DOHH2 (cell line): ENCODE data around the gene CHD3.

Source experiments
- H3F3A ChIP-seq: fragments of 200-600 bp; sonication (generic), shearing (Covaris generic); 2 replicates; pipeline ENCODE4 v1.6.0; 2016; ENCODE audit warnings: antibody characterized with exemption, mild to moderate bottlenecking; ENCODE audit not compliant: control insufficient read depth, insufficient read depth
- H3K27ac ChIP-seq: fragments of 200-600 bp; sonication (generic); 2 replicates; pipeline ENCODE4 v1.5.1; 2014; ENCODE audit warnings: low read depth, mild to moderate bottlenecking, low read length, moderate library complexity
- H3K27me3 ChIP-seq: fragments of 200-600 bp; sonication (generic); 2 replicates; pipeline ENCODE4 v1.6.1; 2014; ENCODE audit warnings: mild to moderate bottlenecking, low read length, mixed read lengths; ENCODE audit not compliant: control insufficient read depth
- H3K36me3 ChIP-seq: fragments of 200-600 bp; sonication (generic); 2 replicates; pipeline ENCODE4 v1.6.1; 2014; ENCODE audit warnings: mild to moderate bottlenecking, low read length, moderate library complexity, mixed read lengths; ENCODE audit not compliant: control insufficient read depth
- H3K4me1 ChIP-seq: fragments of 200-600 bp; sonication (generic); 2 replicates; pipeline ENCODE4 v1.6.1; 2014; ENCODE audit warnings: mild to moderate bottlenecking, low read length, mixed read lengths; ENCODE audit not compliant: control insufficient read depth
- H3K4me2 ChIP-seq: fragments of 200-600 bp; sonication (generic); 2 replicates; pipeline ENCODE4 v1.6.0; 2014; ENCODE audit warnings: mild to moderate bottlenecking, low read length, moderate library complexity
- H3K4me3 ChIP-seq: fragments of 200-600 bp; sonication (generic); 2 replicates; pipeline ENCODE4 v1.5.1; 2014; ENCODE audit warnings: mild to moderate bottlenecking, low read length, mixed read lengths
- H3K79me2 ChIP-seq: fragments of 200-600 bp; sonication (generic); 2 replicates; pipeline ENCODE4 v1.6.1; 2014; ENCODE audit warnings: mild to moderate bottlenecking, low read length, mixed read lengths; ENCODE audit not compliant: control insufficient read depth
- H3K9me2 ChIP-seq: fragments of 200-600 bp; sonication (generic); replicated peaks from 2 replicates; pipeline ENCODE4 v1.6.1; 2014; ENCODE audit warnings: mild to moderate bottlenecking, low read length, mixed read lengths; ENCODE audit not compliant: control insufficient read depth
- H3K9me3 ChIP-seq: fragments of 200-600 bp; sonication (generic); 2 replicates; pipeline ENCODE4 v1.6.1; 2014; ENCODE audit warnings: antibody characterized with exemption, low read length, mixed read lengths; ENCODE audit not compliant: control insufficient read depth, insufficient read depth
- H4K20me1 ChIP-seq: fragments of 200-600 bp; sonication (generic); 2 replicates; pipeline ENCODE4 v1.6.0; 2014; ENCODE audit warnings: low read depth, mild to moderate bottlenecking, antibody characterized with exemption, low read length, moderate library complexity; ENCODE audit not compliant: control insufficient read depth, insufficient read depth
- CTCF ChIP-seq: fragments of 200-600 bp; sonication (generic); IDR thresholded peaks from one replicate; pipeline ENCODE4 v1.5.1; 2014; ENCODE audit warnings: antibody characterized with exemption, mild to moderate bottlenecking, low read depth, low read length; ENCODE audit not compliant: poor library complexity, severe bottlenecking
- EZH2phosphoT487 ChIP-seq: fragments of 200-600 bp; sonication (generic); IDR thresholded peaks from 2 replicates; pipeline ENCODE4 v1.6.1; 2017; ENCODE audit warnings: borderline replicate concordance, mild to moderate bottlenecking, antibody characterized with exemption, low read length, moderate library complexity, mixed read lengths

CHD3 gene

GRCh38 chr17:7878234-7878633, 10.4 kb upstream of the CHD3 start:
- Histone ChIP-seq H3K4me1 (peaks cover 49% of the 10 kb centered on the region), H3K9me3 (no peaks in the 10 kb centered on the region), H4K20me1 (no peaks in the 10 kb centered on the region), H3K36me3 (peaks cover 82% of the 10 kb centered on the region), H3K27ac (no peak overlapping the region), H3K9me2 (no peaks in the 10 kb centered on the region), H3K4me3 (no peak overlapping the region), H3K4me2 (no peak overlapping the region), H3F3A (peaks cover 32% of the 10 kb centered on the region), H3K27me3 (no peaks in the 10 kb centered on the region), H3K79me2 (peaks cover 30% of the 10 kb centered on the region)
- TF ChIP-seq CTCF (no peak), EZH2phosphoT487 (no peak)

- peaks cover 69% of the 10 kb centered on the region for H3K36me3 ChIP-seq
- TF ChIP-seq EZH2phosphoT487 (no peak), CTCF (no peak)
Measured at GRCh38 chr17:7880076-7880868, 8.3 kb upstream of the CHD3 start.

GRCh38 chr17:7881276-7882054, 7.1 kb upstream of the CHD3 start:
- Histone ChIP-seq H3K4me3 (peak overlapping the region; percentile 75), H3K27ac (peak overlapping the region; percentile 87), H3K4me1 (peaks cover 56% of the 10 kb centered on the region), H4K20me1 (no peaks in the 10 kb centered on the region), H3K79me2 (peaks cover 52% of the 10 kb centered on the region), H3K9me3 (no peaks in the 10 kb centered on the region), H3K9me2 (no peaks in the 10 kb centered on the region), H3K4me2 (peak overlapping the region; percentile 96), H3K27me3 (no peaks in the 10 kb centered on the region), H3K36me3 (peaks cover 68% of the 10 kb centered on the region), H3F3A (peaks cover 43% of the 10 kb centered on the region)
- TF ChIP-seq EZH2phosphoT487 (no peak), CTCF (no peak)

More at GRCh38 chr17:7880076-7880868, 8.3 kb upstream of the CHD3 start:
- no peaks in the 10 kb centered on the region for H3K27me3 ChIP-seq
- H3K9me2 ChIP-seq, result no peaks in the 10 kb centered on the region
- H3K4me3 ChIP-seq, result peak overlapping the region; percentile 75
- H3K9me3 ChIP-seq, result no peaks in the 10 kb centered on the region
- H3F3A ChIP-seq, result peaks cover 40% of the 10 kb centered on the region
- H3K4me2 ChIP-seq, result peak overlapping the region; percentile 96
- H3K4me1 ChIP-seq, result peaks cover 58% of the 10 kb centered on the region
- peak overlapping the region; percentile 87 for H3K27ac ChIP-seq
- peaks cover 40% of the 10 kb centered on the region for H3K79me2 ChIP-seq
- no peaks in the 10 kb centered on the region for H4K20me1 ChIP-seq
